Adrenal gland (tissue), 19 donors: ENCODE measurements around the gene ZNF836. TPM values are rescaled to one million over a fixed set of nuclear protein-coding genes. Genes with fewer than 3 reads are reported as not detected.

Source experiments
- DNase-seq, 7 donors: peaks; one replicate each; pipeline ENCODE4 v3.0.0-alpha.2; 2019 to 2020
- H3K27ac ChIP-seq, 5 donors: fragments of 200-600 bp; sonication (generic) in 4 of 5; 1 replicate in 3 of 5; 2 replicates in 2 of 5; pipeline versions ENCODE4 v1.5.1 to v1.8.0; 2016 to 2020; ENCODE audit warnings: mild to moderate bottlenecking in 1 of 5
- H3K27me3 ChIP-seq: fragments of 200-600 bp; 2 replicates; pipeline ENCODE4 v1.8.0; 2021
- H3K36me3 ChIP-seq, 2 donors: fragments of 200-600 bp; replicated peaks in 1 of 2; 1 replicate in 1 of 2; 2 replicates in 1 of 2; pipeline versions ENCODE4 v1.5.1 to v1.8.0; 2018 to 2022
- H3K4me1 ChIP-seq, 2 donors: fragments of 200-600 bp; replicated peaks in 1 of 2; 1 replicate in 1 of 2; 2 replicates in 1 of 2; pipeline versions ENCODE4 v1.5.1 to v1.8.0; 2018 to 2021
- H3K4me3 ChIP-seq, 4 donors: fragments of 200-600 bp; sonication (generic) in 3 of 4; one replicate each; pipeline ENCODE4 v1.5.1; 2016 to 2018
- H3K9me3 ChIP-seq, 3 donors: fragments of 200-600 bp; sonication (generic) in 1 of 3; replicated peaks in 1 of 3; 1 replicate in 2 of 3; 2 replicates in 1 of 3; pipeline versions ENCODE4 v1.5.1 to v1.8.0; 2016 to 2021
- POLR2A ChIP-seq, 2 donors: fragments of 450-650 bp; IDR thresholded peaks; one replicate each; pipeline ENCODE4 v1.6.1; 2017; ENCODE audit warnings: antibody characterized with exemption in 2 of 2, mild to moderate bottlenecking in 2 of 2, moderate library complexity in 1 of 2
- WGBS, 4 donors: extraction: QIAGEN DNeasy Blood & Tissue Kit in 2 of 4; methylation state at CpG; one replicate each; pipeline versions ENCODE4 v1.1.5 to v1.1.7; 2013 to 2017; 5-methylcytosine and 5-hydroxymethylcytosine counted together
- intact Hi-C, 2 donors: fragments of 100-400 bp; cut with DNase I; formaldehyde crosslinking; loops; one replicate each; pipeline versions ENCODE4 v1.14.1 to v1.15.0; 2022 to 2023
- long read RNA-seq, 10 donors: library from polyadenylated mRNA in 3 of 10; unstranded in 2 of 10; stranded (forward) in 1 of 10; transcript quantifications; one replicate each; pipeline ENCODE4 v2.0.0 and lab custom pipeline, GENCODE V29; 2021 to 2026
- polyA plus RNA-seq, 3 donors: library from polyadenylated mRNA; stranded (reverse); fragments of 200-250 nt in 2 of 3; fragments of 350-450 nt in 1 of 3; fragmentation: Illumina TruSeq in 1 of 3; extraction: RNeasy Lipid Tissue Mini Kit (QIAGEN cat#74804) in 1 of 3; gene quantifications; one replicate each; pipeline ENCODE4 v1.2.3, GENCODE V29; 2013 to 2014
- total RNA-seq, 9 donors: library from RNA; depleted of rRNA in 4 of 9; stranded (reverse); fragments of >200 nt in 4 of 9; fragments of 120-200 nt in 1 of 9; fragmentation: NEBNext Ultra II Directional in 1 of 9; extraction: Animal tissue kit (Norgen Biotek cat#: 25700) in 1 of 9; gene quantifications; one replicate each; pipeline versions ENCODE4 v1.1.0 to v1.2.4, GENCODE V29; 2013 to 2023
- TF ChIP-seq, protein P1 (sequence below), 6 experiments: fragments of 450-650 bp in 4 of 6; fragments of 200-600 bp in 2 of 6; sonication (generic) in 1 of 6; IDR thresholded peaks; 1 replicate in 5 of 6; 2 replicates in 1 of 6; pipeline versions ENCODE4 v1.5.1 to v1.8.0; 2016 to 2021; ENCODE audit warnings: antibody characterized with exemption in 6 of 6, mild to moderate bottlenecking in 2 of 6, moderate library complexity in 1 of 6
- donor health status: healthy with polysubstance abuse.
- donor health status: Bipolar disorder and iron deficiency.
- donor health status: DM: yes; HTN: yes; CAD: no.
- donor health status: DM: no; HTN: no; CAD: no.
- donor health status: DM: no; HTN: no; CAD: no.
- donor health status: DM: yes; HTN: yes; CAD: no.

Gene ZNF836
- total RNA-seq (100 to 1,000 TPM in 1 of 9 donors, 10 to 100 TPM in 7, 1 to 10 TPM in 1; 7.4 to 180 (median 36.0) TPM), polyA plus RNA-seq (10 to 100 TPM; 13.2 to 61.2 (median 15.1) TPM)
- long read RNA-seq, donor 1, transcript ZNF836-203 (4 exons, 808 nt): major isoform, 5 of 13 reads
- long read RNA-seq, donor 1, partial matches to known transcripts: 8 of 13 reads
- long read RNA-seq, donor 1, other reads (novel, unspliced or antisense): 0 of 13 reads
- long read RNA-seq, donor 2, partial matches to known transcripts: 11 of 15 reads
- long read RNA-seq, donor 2, other reads (novel, unspliced or antisense): 0 of 15 reads
- long read RNA-seq, donor 3, partial matches to known transcripts: 0 of 3 reads
- long read RNA-seq, donor 3, other reads (novel, unspliced or antisense): 0 of 3 reads
- long read RNA-seq, donor 4, partial matches to known transcripts: 1 of 7 reads
- long read RNA-seq, donor 4, other reads (novel, unspliced or antisense): 2 of 7 reads
- long read RNA-seq, donor 5, transcript ZNF836-203 (4 exons, 808 nt): major isoform, 7 of 16 reads
- long read RNA-seq, donor 5, partial matches to known transcripts: 1 of 16 reads
- long read RNA-seq, donor 5, other reads (novel, unspliced or antisense): 8 of 16 reads
- long read RNA-seq, donor 6, partial matches to known transcripts: 1 of 4 reads
- long read RNA-seq, donor 6, other reads (novel, unspliced or antisense): 0 of 4 reads
- long read RNA-seq, donor 7, partial matches to known transcripts: 5 of 7 reads
- long read RNA-seq, donor 7, other reads (novel, unspliced or antisense): 0 of 7 reads
- long read RNA-seq, donor 8, transcript ZNF836-203 (4 exons, 808 nt): major isoform, 8 of 21 reads
- long read RNA-seq, donor 8, partial matches to known transcripts: 13 of 21 reads
- long read RNA-seq, donor 8, other reads (novel, unspliced or antisense): 0 of 21 reads
- long read RNA-seq, donor 9, partial matches to known transcripts: 0 of 1 reads
- long read RNA-seq, donor 9, other reads (novel, unspliced or antisense): 0 of 1 reads
- long read RNA-seq, donor 10: 0 reads

DNA sequence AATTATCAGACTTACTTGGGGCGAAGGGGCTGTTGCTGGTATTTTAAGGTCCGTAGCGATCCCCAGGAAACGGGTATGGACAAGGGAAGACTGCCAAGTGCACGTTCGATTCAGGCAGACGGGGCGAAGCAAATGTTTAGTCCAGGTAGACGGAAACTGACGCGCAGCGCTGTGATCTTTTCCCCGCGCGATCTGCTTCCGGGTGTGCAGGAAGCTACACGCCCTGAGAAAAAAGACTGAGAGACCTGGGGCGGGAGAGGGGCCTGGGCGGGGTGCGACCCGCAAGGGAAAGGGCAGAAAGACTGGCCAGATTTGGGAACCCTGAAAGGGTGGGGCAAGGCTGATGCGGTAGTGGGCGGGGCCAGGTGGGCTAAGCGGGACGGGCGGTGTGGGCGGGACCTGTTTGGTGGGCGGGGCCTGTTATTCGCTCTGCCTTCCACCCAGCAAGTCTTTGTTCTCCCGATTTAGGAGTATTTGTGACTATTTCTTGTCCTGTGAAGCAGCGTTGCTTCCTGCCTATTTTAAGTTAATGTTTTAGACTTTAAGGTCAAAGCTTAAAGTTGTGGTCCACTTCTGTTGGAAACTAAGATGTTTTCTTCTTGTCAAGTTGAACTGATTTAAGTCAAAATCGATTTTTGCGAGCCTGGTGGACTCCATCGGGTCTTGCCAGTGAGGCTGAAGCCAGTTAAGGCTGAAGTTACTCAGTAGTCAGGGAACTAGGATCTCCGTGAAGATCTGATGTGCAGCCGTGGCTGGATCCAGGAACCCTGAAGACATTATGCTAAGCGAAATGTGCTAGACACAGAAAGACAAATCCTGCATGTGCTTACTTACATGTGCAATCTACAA lies at the start of gene ZNF836:
Gene ZNF836, minus strand, starts transcription at position 301 of the 849 bp plus-strand sequence. CDS start 3,549 bp downstream, outside the sequence.
- Histone ChIP-seq H3K4me3 (peak within 1 kb of the TSS; percentile 18 to 97 (median 88)), H3K27ac (peak within 1 kb of the TSS; percentile 54 to 78 (median 76)), H3K36me3 (peaks cover 0 to 15% of the 10 kb centered on the region in 2 donors), H3K27me3 (no peaks in the 10 kb centered on the region), H3K9me3 (no peaks in the 10 kb centered on the region), H3K4me1 (peaks cover 13 to 20% of the 10 kb centered on the region in 2 donors)
- intact Hi-C loops: no loop called here
- DNase-seq: peak; percentile 89 to 96 (median 94)
- WGBS, 4 donors: 5 to 9% (median 6%) methylated on average over 37 of the region's 37 CpGs
- peak in 1 of 2 donors; percentile 56 for TF ChIP-seq POLR2A (IDR thresholded peaks at IDR 0.05)
- TF ChIP-seq, protein P1, sequence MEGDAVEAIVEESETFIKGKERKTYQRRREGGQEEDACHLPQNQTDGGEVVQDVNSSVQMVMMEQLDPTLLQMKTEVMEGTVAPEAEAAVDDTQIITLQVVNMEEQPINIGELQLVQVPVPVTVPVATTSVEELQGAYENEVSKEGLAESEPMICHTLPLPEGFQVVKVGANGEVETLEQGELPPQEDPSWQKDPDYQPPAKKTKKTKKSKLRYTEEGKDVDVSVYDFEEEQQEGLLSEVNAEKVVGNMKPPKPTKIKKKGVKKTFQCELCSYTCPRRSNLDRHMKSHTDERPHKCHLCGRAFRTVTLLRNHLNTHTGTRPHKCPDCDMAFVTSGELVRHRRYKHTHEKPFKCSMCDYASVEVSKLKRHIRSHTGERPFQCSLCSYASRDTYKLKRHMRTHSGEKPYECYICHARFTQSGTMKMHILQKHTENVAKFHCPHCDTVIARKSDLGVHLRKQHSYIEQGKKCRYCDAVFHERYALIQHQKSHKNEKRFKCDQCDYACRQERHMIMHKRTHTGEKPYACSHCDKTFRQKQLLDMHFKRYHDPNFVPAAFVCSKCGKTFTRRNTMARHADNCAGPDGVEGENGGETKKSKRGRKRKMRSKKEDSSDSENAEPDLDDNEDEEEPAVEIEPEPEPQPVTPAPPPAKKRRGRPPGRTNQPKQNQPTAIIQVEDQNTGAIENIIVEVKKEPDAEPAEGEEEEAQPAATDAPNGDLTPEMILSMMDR (IDR thresholded peaks at IDR 0.05): no peak

DNA sequence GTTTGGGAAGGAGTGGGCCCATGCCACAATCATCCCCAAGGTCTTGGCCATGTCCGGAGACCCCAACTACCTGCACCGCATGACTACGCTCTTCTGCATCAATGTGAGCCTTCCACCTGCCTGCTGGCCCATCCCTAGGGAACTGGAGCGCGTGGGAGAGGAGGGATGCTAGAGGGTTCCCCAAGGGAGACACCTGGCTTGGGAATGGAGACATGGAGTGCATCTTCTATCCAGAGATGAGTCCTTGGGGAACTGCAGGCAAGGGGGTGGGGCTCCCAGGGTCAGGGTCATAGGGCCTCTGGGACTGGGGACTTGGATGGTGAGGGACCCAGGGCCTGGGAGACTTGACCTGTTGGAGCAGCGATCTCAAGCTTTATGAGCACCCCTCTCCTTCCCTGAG lies 49.6 kb upstream of the ZNF836 start:
- Histone ChIP-seq H3K4me1 (no peaks in the 10 kb centered on the region), H3K27ac (peak overlapping the region in 2 of 5 donors; percentile 37 to 62), H3K9me3 (no peaks in the 10 kb centered on the region), H3K4me3 (no peak overlapping the region), H3K27me3 (no peaks in the 10 kb centered on the region), H3K36me3 (peaks cover 0 to 96% of the 10 kb centered on the region in 2 donors)
- DNase-seq: peak in 3 of 7 donors; percentile 16 to 46 (median 21)
- intact Hi-C loops: no loop called here
- TF ChIP-seq, protein P1 (IDR thresholded peaks at IDR 0.05): no peak
- no peak for TF ChIP-seq POLR2A (IDR thresholded peaks at IDR 0.05)
- WGBS, 4 donors: 93 to 97% (median 96%) methylated on average over 3 to 6 of the region's 6 CpGs

DNA sequence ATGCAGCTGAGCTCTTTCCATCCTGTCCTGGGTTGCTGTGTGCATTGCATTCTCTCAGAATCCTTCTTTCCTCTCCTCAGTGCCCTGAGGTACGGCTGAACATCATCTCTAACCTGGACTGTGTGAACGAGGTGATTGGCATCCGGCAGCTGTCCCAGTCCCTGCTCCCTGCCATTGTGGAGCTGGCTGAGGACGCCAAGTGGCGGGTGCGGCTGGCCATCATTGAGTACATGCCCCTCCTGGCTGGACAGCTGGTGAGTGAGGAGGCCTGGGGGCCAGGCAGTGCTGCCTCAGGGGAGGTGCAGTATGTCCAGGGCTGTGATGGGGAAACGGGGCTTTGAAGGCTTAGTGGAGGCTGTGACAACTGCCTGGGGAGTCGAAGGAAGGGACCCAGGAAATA lies 48.2 kb upstream of the ZNF836 start:
- no peaks in the 10 kb centered on the region for H3K4me1 ChIP-seq
- no peak overlapping the region for H3K4me3 ChIP-seq
- H3K9me3 ChIP-seq: no peaks in the 10 kb centered on the region
- H3K36me3 ChIP-seq: peaks cover 0 to 100% of the 10 kb centered on the region in 2 donors
- TF ChIP-seq POLR2A (IDR thresholded peaks at IDR 0.05): no peak
- TF ChIP-seq, protein P1 (IDR thresholded peaks at IDR 0.05): no peak
- intact Hi-C loops: no loop called here
- peak in 3 of 7 donors; percentile 1 to 48 (median 15) for DNase-seq
- H3K27ac ChIP-seq: peak overlapping the region in 1 of 5 donors; percentile 8
- H3K27me3 ChIP-seq: no peaks in the 10 kb centered on the region
- 91 to 94% (median 93%) methylated on average over 8 of the region's 8 CpGs for WGBS, 4 donors
